T-helper 1 cell treated with Interleukin-12 subunit alpha and Interleukin-12 subunit beta and Interleukin-4 antibody, amounts not matched to agents 30 ng/mL and 1 ng/mL, for 36 hours (primary cell): ENCODE data around the gene KCNIP2. TPM values are rescaled to one million over a fixed set of nuclear protein-coding genes. Genes with fewer than 3 reads are reported as not detected.

ENCODE experiments used
- intact Hi-C: fragments of 100-400 bp; cut with micrococcal nuclease; formaldehyde crosslinking; loops from one replicate; pipeline ENCODE4 v1.15.1; 2024
- total RNA-seq: library from RNA; stranded (reverse); gene quantifications from 2 replicates; pipeline ENCODE4 v1.2.3, GENCODE V29; 2022

The KCNIP2 gene
- total RNA-seq, 1 donor from 2014 or later, result 2.8 TPM

DNA sequence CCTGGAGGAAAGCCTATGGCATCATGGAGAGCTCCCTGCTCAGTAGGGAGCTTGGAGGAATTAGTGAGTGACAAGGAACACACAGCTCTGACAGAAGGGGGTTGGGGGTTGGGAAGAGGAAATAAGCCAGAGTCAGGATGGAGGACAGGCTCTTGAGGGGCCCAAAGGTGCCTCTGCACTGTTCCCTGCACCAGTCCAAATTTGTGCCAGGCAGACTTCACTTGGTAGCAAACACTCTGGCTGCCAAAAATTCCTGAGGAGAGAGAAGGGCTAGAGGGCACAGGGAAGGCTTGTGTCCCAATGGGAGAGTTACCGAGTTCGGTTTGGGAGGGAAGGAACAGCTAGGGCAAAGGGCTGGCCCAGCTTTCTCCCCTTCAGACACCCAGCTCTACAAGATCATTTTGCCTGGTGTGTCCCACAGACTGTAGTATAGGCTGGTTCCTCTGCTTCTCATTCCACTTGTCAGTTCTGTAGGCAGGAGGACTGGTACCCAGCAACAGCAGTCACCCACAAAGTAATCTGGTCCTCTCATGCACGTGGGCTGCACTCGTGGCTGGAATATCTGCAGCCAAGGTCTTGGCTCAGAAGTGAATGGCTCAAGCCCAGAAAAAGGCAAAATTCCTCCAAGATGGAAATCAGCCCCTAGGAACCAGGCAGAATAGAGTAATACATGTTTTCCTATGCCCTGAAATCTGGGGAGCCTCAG lies 8.0 kb upstream of the KCNIP2 start:
- intact Hi-C loops, result no loop called here

DNA sequence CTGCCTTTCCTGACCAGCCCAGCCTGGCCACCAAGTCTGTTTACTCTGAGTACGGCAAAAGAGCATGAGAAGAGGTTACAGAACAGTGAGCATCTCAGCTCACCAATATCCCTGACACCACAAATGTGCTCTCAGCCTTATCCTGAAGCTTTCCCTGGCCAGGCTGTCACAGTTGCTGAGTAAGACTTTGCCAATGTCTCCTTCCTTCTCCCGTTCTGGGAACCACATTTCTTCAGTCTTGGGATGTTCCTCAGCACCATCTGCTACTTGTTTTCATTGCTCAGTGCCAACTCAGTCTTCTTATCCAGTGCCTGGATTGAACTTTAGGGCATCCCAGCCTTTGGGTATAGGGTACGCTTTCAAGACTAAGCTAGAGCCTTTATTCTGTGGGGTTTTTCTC lies 7.1 kb upstream of the KCNIP2 start:
- intact Hi-C loops, result no loop called here

DNA sequence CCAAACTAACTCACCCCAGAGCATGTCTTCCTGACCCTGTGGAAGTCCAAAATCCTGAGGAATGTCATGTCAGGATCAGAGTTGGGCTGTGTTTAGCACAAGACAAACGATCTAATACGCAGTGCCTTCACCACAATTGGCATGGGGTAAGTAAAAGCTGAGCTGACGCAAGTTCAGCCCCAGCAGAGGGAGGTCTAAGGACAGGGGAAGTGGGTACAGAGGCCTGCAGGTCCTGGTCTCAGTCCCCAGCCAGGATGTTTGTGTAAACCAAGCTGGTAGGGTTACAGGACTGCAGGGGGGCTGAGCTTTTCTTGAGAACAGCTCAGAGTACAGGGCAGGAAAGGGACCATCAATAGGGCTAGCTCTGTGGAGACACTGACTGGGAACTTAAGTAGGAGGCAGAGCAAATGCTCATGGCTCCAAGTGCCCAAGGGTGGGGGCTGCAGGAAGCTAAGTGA lies 5.3 kb upstream of the KCNIP2 start:
- intact Hi-C loops, result no loop called here

DNA sequence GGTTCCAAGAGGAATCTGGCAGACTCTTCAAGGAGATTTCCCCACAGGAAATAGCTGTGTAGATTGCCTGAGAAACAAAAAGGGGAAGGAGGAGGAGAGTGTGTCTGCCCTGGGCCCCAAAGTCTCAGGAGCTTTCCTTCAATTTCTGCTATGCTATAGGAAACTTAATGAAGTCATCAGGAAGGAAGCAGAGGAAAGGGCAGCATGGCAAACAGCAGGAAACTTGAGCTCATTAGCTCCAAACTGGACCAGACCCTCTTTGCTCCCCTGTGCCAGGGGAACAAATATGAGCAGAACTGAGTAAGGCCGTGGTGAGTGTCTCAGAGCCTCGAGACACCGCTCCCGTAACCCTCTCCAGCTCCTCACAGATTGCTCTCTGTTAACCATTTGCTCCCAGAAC lies 4.8 kb upstream of the KCNIP2 start:
- intact Hi-C loops, result no loop called here

DNA sequence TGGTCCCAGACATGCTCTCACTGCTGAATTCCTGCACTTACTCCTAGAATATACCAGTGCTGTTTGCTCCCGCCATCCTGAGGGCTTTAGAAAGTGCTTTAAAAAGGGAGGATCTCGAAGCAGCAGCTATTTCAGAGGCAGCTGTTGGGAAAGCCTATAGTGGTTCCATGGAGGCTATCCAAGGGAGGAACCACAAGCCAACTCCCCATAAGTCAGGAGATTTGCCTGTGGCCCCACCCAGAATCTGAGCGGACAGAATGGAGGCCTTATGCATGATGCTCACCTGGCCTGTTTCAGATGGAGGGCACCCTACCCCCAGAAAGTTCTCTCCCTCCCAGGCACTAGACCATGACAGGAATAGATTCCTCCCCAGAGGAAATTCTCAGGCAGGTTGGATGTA lies 2.3 kb upstream of the KCNIP2 start:
- intact Hi-C loops, result no loop called here

DNA sequence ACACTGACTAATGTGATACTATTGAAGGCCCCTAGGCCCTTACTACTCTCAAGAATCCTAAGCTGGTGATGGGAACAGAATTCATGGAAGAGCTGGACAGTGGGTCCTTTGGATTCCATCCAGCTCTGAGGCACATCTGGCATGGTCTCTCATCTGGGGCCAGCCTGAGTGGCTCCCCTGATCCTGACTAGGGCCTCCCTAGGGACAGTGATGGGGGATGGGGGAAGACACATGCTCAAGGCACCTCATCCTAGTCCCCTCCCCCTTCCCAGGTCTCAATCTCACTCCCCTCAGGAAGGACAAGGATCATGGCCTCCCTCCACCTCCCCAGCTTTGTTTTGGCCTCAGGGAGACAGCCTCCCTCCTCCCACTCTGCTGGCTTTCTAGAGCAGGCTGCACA lies 1.8 kb downstream of the KCNIP2 start:
- intact Hi-C loops, result loop anchor here (1.0 to 2.0 kb wide), 2 partner anchors 16 to 223 kb away; partner anchors contain the start of gene HPS6

DNA sequence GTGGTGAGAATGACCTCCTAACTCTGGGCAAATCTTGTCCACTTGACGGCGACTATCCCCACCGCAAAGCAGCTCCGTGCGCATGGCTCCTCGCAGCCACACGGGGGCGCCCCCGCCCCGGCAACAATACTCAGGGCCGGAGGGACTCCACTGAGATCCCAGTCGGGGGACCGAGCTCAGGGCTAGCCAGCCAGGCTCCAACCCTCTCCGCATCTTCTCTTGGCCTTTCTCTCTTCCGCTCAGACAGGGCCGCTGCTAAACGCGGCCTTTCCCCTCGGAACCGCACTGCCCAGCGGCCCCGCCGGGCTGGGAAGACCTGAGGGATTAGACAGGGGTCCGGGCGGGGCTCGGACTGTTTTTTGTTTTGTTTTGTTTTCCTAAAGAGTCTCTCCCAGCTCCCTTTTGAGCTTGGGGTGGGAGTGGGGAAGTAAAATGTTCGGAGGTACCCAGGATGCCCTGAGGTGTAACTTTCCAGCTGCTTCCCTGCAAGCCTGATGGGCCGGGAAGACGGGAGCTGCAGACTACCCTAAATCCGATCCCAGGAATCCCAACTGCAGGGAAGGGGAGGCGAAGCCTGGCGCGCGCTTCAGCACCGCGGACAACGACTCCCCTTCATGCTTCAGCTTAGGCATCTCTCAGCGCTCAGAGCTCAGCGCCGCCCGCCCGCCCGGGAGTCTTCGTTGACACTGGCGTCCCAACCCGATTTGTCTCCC lies 2.7 kb downstream of the KCNIP2 start:
- intact Hi-C loops, result loop anchor here (1.0 to 2.0 kb wide), 5 partner anchors 11 to 232 kb away; partner anchors contain the start of gene HPS6

DNA sequence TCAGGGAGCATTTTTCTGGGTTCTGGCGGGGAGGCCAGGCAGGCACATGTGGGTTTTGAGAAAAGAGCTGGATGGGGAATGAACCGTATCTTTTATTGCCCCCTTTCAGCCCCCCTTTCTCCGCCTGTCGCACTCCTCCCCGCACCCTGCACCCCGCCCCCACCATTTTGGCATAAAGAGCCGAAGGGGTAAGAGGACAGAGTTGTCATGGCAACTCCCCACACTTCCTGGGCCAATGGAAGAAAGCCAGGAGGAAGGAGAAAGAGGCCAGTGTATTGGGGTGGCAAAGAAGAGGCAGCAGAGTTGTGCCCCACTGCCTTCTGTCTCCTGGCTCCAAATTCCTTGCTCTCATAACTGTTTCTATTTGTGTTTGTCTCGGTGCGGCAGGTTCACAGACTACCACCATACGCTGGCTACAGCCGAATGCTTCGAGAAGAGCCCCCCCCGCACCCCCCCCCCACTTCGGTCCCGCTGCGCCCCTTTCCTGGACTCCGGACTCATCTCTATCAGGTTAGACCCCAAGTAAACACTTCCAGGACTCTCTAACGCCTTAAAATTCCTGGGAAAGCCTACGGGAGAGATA lies 3.4 kb downstream of the KCNIP2 start:
- intact Hi-C loops, result loop anchor here (1.0 to 2.0 kb wide), 5 partner anchors 10 to 233 kb away; partner anchors contain the start of gene HPS6

DNA sequence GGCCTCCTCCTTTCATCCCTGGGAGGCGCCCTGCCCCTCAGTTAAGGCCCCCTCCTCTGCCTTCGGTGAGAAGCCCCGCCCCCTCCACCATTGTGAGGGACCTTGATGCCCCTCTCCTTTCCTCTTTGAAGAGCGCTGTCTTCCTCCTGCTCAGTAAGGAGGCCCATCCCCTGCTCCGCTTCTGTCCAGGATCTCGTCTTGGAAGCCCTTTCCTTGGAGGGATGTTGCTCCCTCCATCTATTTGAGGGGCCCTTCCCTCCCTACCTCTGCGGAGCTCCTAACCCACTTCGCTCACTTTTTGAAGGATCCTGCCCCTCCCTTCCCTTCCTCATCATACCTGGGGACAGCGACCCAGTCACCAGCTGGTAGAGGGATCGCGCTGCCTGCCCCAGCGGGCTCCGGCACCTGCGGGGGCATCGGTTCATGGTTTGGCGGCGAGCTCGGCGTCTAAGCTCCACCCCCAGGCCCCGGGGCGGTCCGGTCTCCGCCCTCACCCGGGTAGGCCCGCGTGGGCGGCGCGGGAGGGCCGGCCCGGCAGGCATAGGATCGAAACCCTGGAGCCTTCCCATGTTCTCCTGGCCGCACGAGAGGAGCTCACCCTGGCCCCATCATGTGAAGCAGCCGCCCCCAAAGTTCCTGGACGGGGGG lies 4.1 kb downstream of the KCNIP2 start:
- intact Hi-C loops, result loop anchor here (1.0 to 5.0 kb wide), 6 partner anchors 9 to 663 kb away; partner anchors contain the start of genes ACTR1A, HPS6 and SUFU

DNA sequence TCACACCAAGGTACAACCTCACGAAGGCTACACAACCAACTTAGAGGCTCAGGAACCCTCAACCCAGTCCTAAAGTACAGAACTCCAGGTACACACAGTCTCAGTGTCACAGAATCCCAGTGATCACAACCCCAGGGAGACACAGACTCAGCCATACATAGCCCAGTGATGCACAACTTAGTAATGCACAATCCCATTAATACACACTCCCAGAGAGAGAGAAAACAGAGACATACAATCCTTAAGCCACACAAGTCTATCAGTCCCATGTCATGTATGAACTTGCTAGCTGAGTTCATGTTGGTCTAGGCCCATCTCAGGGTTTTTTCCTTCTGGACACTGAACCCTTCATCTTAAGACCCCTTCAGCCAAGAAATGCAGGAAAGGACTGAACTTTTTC lies 4.6 kb downstream of the KCNIP2 start:
- intact Hi-C loops, result loop anchor here (5.0 kb wide), 1 partner anchor 663 kb away; the partner anchor contains the start of genes ACTR1A and SUFU

DNA sequence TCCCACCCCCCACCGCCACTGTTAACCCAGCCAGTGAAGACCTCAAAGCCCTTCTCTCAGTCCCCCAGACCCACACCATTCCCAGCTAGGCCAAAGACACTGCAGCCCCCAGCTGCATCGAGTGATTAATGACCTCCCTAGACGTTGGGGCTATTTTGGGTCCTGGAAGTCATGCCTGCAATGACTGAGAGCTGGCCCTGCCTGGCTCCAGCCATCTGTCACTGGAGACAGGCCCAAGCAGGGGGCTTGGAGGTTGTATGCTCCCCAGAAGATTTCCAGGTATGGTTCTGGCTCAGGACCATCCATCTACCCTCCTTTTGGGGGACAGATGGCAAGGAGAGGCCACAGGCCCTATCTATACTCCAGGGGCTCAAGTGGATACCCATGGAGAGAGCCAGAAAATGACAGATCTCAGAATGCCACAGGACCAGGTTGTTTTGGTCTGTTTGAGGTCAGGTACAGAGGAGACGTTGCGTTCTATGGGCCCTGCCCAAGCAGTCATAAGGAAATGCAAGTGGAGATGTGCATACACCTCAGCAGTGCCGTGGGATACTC lies 5.1 kb downstream of the KCNIP2 start:
- intact Hi-C loops, result loop anchor here (5.0 kb wide), 1 partner anchor 664 kb away; the partner anchor contains the start of genes ACTR1A and SUFU

DNA sequence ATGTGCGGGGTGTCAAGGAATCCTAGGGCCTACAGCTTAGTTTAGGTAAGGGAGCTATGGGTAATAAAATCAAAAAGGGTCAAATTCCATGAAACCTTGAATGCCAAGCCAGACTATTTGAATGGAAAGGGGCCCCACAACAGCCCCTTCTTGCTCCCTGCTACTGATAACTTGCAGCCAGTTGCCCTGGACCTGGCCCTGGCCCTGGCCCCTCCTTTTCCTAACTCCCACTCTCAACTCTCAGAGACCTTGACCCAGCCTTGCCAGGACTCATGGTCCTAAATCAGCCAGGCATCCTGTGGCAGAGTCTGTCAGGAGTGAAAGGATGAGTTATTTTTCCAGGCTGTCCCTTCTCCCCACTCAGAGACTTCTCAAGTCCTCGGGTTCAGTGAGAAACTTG lies 5.9 kb downstream of the KCNIP2 start:
- intact Hi-C loops, result loop anchor here (2.0 to 5.0 kb wide), 2 partner anchors 19 to 665 kb away; partner anchors contain the start of genes ACTR1A, OGA and SUFU

DNA sequence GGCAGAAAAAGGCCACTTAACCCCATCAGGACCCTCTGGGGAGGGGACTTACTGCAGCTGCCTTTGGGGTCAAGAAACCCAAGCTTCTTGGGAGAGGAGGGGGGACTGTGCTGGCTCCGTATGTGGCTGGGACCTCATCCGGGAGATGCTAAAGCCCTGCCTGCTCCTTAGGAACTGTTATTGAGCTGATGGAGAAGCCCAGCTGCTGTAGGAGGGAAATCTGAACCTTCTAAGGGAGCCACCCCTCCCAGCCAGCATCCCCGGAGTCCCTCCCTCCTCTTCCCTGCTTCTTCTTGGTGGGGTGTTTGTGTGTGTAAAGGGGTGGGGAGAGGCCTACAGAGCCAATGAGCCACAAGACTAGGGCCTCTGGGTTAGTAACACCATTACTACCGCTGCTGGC lies 8.2 kb downstream of the KCNIP2 start:
- intact Hi-C loops, result loop anchor here (5.0 kb wide), 1 partner anchor 667 kb away; the partner anchor contains the start of genes ACTR1A and SUFU

DNA sequence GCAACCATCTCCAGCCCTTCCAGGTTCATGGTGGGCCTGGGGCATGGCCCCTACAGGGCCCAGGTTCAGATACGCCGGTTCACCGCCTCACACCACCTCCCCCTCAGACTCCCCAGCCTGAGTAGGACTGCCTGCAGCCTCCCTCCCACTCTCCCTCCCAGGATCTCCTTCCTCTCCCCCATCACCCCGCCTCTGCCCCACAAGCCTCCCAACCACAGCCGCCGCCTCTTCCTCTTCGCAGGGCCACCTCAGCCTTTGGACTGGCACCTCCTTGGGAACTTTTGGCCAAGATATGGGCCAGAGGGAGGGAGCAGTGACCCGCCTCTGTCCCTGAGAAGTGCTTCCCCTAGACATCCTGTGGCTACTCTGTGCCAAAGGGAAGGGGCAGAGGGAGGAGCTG lies 9.3 kb downstream of the KCNIP2 start:
- intact Hi-C loops, result loop anchor here (5.0 kb wide), 1 partner anchor 613 kb away; no protein-coding TSS in a partner anchor

DNA sequence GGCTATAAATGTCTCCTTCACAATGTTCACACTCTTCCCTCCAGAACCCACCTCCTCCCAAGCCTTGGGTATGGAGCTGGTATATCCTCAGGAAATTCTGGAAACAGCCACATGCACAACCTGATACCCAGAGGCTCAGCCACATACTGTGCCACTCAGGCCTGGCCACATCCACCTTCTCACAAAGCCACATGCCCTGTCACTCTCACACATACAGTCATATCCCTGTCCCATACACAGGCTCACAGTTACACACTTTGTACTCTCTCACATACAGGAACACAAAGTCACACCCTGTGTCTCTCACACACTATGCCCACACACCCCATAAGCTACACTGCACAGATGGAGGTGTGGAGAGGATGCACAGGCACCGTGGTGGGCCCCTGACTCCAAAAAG lies 10.1 kb downstream of the KCNIP2 start:
- intact Hi-C loops, result loop anchor here (5.0 kb wide), 1 partner anchor 614 kb away; no protein-coding TSS in a partner anchor

DNA sequence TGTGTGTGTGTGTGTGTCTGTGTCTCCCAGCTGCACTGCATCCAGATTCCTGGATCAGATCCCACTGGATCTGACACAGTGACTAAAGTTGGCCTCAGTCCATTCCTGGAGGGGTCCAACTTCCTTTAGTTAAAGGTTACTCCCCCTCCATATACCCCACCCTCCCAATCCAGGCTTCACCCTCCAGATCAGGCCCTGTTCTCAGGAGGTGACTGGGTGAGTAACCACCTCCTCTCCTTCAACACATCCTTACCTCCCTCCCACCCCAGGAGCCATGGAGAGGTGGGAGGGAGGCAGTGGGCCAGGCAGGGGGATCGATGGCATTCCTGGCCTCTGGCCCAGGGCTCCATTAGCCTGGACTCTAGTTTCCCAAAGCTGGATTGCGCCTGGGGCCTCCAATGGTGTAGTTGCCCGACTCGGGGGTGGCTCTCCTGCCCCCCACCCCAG lies 11.3 kb downstream of the KCNIP2 start:
- intact Hi-C loops, result loop anchor here (5.0 kb wide), 1 partner anchor 615 kb away; no protein-coding TSS in a partner anchor

DNA sequence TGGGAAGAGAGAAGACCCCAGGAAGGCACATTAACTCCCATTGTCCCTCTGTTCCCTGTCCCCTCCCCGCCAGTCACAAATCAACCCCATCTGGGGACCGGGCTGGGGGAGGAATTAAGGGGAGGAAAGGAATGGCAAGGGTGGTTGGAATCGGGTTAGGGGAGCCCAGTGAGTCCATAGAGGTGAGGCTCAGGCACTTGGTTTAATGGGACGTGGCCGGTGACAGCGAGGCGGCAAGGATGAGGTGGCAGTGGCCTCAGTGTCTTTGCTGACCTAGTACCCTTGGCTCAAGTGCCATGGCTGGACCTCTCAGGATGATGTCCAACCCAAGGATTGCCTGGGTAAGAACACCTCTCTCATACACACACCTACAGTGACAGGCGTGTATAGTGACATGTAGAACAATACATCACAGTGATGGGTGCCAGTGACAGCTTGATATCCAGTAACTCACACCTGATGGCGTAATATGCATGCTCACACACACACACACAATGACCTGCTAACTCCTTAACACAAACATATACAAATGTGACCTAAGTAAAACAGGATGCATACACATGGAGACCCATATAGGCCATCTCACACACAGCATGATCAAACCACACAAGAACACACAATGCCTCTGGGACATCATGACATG lies 12.3 kb downstream of the KCNIP2 start:
- intact Hi-C loops, result loop anchor here (2.0 to 5.0 kb wide), 3 partner anchors 234 to 616 kb away; partner anchors contain the start of gene HPS6

DNA sequence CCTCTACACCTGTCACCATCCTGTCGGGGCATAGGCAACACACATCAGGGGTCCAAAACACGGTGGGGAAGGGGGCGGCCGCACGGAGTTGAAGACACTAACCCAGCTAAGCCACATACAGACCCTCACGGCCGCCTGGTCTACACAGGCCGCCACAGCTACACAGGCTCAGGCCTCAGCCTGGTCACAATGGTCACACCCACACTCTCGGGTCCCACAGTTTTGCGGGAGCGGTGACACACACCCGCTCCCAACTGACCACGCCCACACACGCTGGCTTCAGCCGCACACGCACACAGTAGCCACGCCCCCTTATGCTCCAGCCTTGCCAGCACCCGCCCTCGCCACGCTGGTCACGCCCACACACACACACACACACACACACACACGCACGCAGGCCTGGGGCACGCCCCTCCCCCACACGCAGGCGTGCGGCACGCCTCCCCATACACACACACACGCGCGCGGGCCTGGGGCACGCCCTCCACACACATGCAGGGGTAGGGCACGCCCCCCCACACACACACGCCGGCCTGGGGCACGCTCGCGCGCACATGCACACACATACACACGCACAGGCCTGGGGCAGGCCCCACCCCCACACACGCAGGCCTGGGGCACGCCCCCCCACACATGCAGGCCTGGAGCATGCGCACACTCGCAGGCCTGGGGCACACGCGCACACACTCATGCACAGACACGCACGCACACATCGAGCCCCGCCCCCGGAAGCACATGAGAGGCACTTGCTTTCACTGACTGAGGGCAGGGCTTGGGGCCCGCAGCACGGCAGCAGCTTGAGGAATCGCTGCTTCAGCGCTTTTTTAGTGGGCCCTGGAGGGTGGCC lies 13.1 kb downstream of the KCNIP2 start:
- intact Hi-C loops, result loop anchor here (1.0 to 5.0 kb wide), 7 partner anchors 10 to 617 kb away; partner anchors contain the start of genes ARMH3, HPS6, NPM3 and OGA
